K562 (cell line): ENCODE measurements around the gene MDC1. TPM values are rescaled to one million over a fixed set of nuclear protein-coding genes. Genes with fewer than 3 reads are reported as not detected.

Experiments
- BMI1 ChIP-seq: fragments of 150-350 bp; IDR thresholded peaks from 2 replicates; pipeline ENCODE4 v1.6.1; 2014; ENCODE audit warnings: low read length
- CAMTA2 ChIP-seq: fragments of 250-450 bp; sonication (Bioruptor Pico); conservative IDR thresholded peaks from 2 replicates; pipeline ENCODE4 v1.5.1; 2022
- DIDO1 ChIP-seq: fragments of 450-650 bp; IDR thresholded peaks from 2 replicates; pipeline ENCODE4 v1.6.1; 2016; ENCODE audit warnings: low read depth, missing biosample characterization, missing genetic modification characterization
- ILF3 ChIP-seq: fragments of 450-650 bp; IDR thresholded peaks from 2 replicates; pipeline ENCODE4 v1.6.1; 2018; ENCODE audit warnings: antibody characterized with exemption, mild to moderate bottlenecking, moderate library complexity, borderline replicate concordance
- MCM5 ChIP-seq: fragments of 450-650 bp; IDR thresholded peaks from 2 replicates; pipeline ENCODE4 v1.6.1; 2016; ENCODE audit warnings: low read depth
- NFYB ChIP-seq: IDR thresholded peaks from 2 replicates; pipeline ENCODE4 v1.6.1; 2011; ENCODE audit warnings: mild to moderate bottlenecking, moderate library complexity; ENCODE audit not compliant: insufficient read length; ENCODE audit errors: extremely low read depth
- NONO ChIP-seq, 2 experiments: fragments of 200-400 bp in 1 of 2; fragments of 450-650 bp in 1 of 2; formaldehyde crosslinking in 1 of 2; IDR thresholded peaks; 2 replicates each; pipeline ENCODE4 v1.6.1; 2017; ENCODE audit warnings: low read depth in 2 of 2, mild to moderate bottlenecking in 2 of 2, moderate library complexity in 2 of 2, low read length in 1 of 2
- PHTF2 ChIP-seq: fragments of 250-450 bp; sonication (Bioruptor Pico); IDR thresholded peaks from 2 replicates; pipeline ENCODE4 v1.5.0; 2021; ENCODE audit warnings: mild to moderate bottlenecking
- POLR2H ChIP-seq: IDR thresholded peaks from 2 replicates; pipeline ENCODE4 v1.6.1; 2016; ENCODE audit warnings: missing genetic modification characterization, low read depth, mild to moderate bottlenecking, control low read depth, missing compliant biosample characterization, moderate library complexity
- PRPF4 ChIP-seq: fragments of 200-400 bp; formaldehyde crosslinking; IDR thresholded peaks from one replicate; pipeline ENCODE4 v1.6.1; 2017; ENCODE audit warnings: low read length, low read depth, mild to moderate bottlenecking; ENCODE audit not compliant: insufficient read depth, poor library complexity, severe bottlenecking
- RBM39 ChIP-seq: fragments of 200-400 bp; formaldehyde crosslinking; optimal IDR thresholded peaks from 2 replicates; pipeline ENCODE3; 2018; ENCODE audit warnings: low read depth, low read length
- TARDBP ChIP-seq: fragments of 450-650 bp; IDR thresholded peaks from 2 replicates; pipeline ENCODE4 v1.6.1; 2016
- TEAD4 ChIP-seq, 2 experiments: sonication (generic) in 1 of 2; formaldehyde crosslinking in 1 of 2; IDR thresholded peaks; 2 replicates each; pipeline versions ENCODE4 v1.6.1 to v1.8.0; 2012 to 2022; ENCODE audit warnings: borderline replicate concordance in 1 of 2, inconsistent platforms in 1 of 2, low read length in 1 of 2, mild to moderate bottlenecking in 1 of 2, missing genetic modification reagents in 1 of 2
- TRIM24 ChIP-seq, 2 experiments: fragments of 450-650 bp; IDR thresholded peaks; 2 replicates each; pipeline ENCODE4 v1.6.1; 2016
- TRIM25 ChIP-seq: fragments of 450-650 bp; IDR thresholded peaks from 2 replicates; pipeline ENCODE4 v1.7.0; 2016; ENCODE audit warnings: borderline replicate concordance
- ZBTB1 ChIP-seq: sonication (generic); formaldehyde crosslinking; IDR thresholded peaks from 2 replicates; pipeline ENCODE4 v1.8.1; 2023; ENCODE audit warnings: missing genetic modification reagents, low read depth, mild to moderate bottlenecking, borderline replicate concordance
- ZC3H4 ChIP-seq: sonication (generic); formaldehyde crosslinking; IDR thresholded peaks from 2 replicates; pipeline ENCODE4 v1.9.0; 2021; ENCODE audit warnings: missing genetic modification reagents, borderline replicate concordance
- ZC3H8 ChIP-seq: fragments of 450-650 bp; IDR thresholded peaks from 2 replicates; pipeline ENCODE4 v1.6.1; 2017
- ZNF280A ChIP-seq: fragments of 450-650 bp; IDR thresholded peaks from 2 replicates; pipeline ENCODE4 v1.6.1; 2018; ENCODE audit warnings: mild to moderate bottlenecking, low read depth; ENCODE audit not compliant: partially characterized antibody
- ZNF354B ChIP-seq: fragments of 250-450 bp; sonication (Bioruptor Pico); IDR thresholded peaks from 2 replicates; pipeline ENCODE4 v1.4.0; 2020
- ZNF668 ChIP-seq: fragments of 250-450 bp; sonication (Bioruptor Pico); IDR thresholded peaks from 2 replicates; pipeline ENCODE4 v1.8.0; 2022; ENCODE audit warnings: mild to moderate bottlenecking, inconsistent platforms
- ZNF780A ChIP-seq: fragments of 250-450 bp; sonication (Bioruptor Pico); IDR thresholded peaks from 2 replicates; pipeline ENCODE4 v1.5.0; 2021; ENCODE audit warnings: mild to moderate bottlenecking
- polyA plus RNA-seq, 8 experiments: library from polyadenylated mRNA; depleted of rRNA in 4 of 8; stranded (reverse) in 5 of 8; unstranded in 3 of 8; fragments of >200 nt; fragmentation: Nextera tagmentation in 2 of 8; fragmentation: Illumina TruSeq in 1 of 8; extraction: Ambion mirVana in 2 of 8; extraction: Trizol in 1 of 8; gene quantifications; 2 replicates each; pipeline versions ENCODE4 v1.2.1 to v1.2.3, GENCODE V29; 2011 to 2014; ENCODE audit warnings: inconsistent platforms in 1 of 8, missing spikeins in 1 of 8
- total RNA-seq, 7 experiments: library from RNA; depleted of rRNA in 6 of 7; stranded (reverse); fragments of >200 nt in 6 of 7; fragmentation: Illumina TruSeq in 2 of 7; extraction: Trizol in 2 of 7; gene quantifications; 2 replicates each; pipeline versions ENCODE4 v1.2.1 to v1.2.3, GENCODE V29; 2011 to 2021; ENCODE audit warnings: low replicate concordance in 1 of 7
- TF ChIP-seq, protein P1 (sequence below): sonication (generic); formaldehyde crosslinking; IDR thresholded peaks from 2 replicates; pipeline ENCODE4 v1.8.1; 2022; ENCODE audit warnings: missing genetic modification reagents

The MDC1 gene
- total and polyA plus RNA-seq, 9 of the 15 experiments (the other 6 are each of a cell fraction or from before 2014, with no cell fraction given), result 8.2 to 114 (median 20.0) TPM

- TF ChIP-seq TRIM25 (no peak), POLR2H (tag) (no peak), BMI1 (no peak), NONO (IDR thresholded peaks at IDR 0.05; ENCODE audit: low read depth in 2 of 2, low read length in 1 of 2) (no peak), ZC3H4 (no peak), TARDBP (0 out of 2 replicates have a peak, but pooled peaks have one; percentile 51), CAMTA2 (CRISPR knock-in tag) (no peak), ZNF280A (no peak), PRPF4 (no peak), MCM5 (no peak), TEAD4 (IDR thresholded peaks at IDR 0.05; ENCODE audit: low read length) (peak; percentile 61), TEAD4 (CRISPR knock-in tag; IDR thresholded peaks at IDR 0.05; ENCODE audit: borderline replicate concordance) (no peak), PHTF2 (no peak), ZNF668 (no peak), ZC3H8 (no peak), DIDO1 (tag) (peak; percentile 60; the same call in 1 of the 2 replicates), RBM39 (no peak), ZNF354B (no peak), ILF3 (no peak), ZBTB1 (CRISPR knock-in tag) (no peak), NFYB (no peak), ZNF780A (CRISPR knock-in tag) (no peak), TRIM24 (IDR thresholded peaks at IDR 0.05) (peak in 1 of 2 experiments; percentile 42; a peak in 2 of 4 replicates)
- TF ChIP-seq, protein P1, sequence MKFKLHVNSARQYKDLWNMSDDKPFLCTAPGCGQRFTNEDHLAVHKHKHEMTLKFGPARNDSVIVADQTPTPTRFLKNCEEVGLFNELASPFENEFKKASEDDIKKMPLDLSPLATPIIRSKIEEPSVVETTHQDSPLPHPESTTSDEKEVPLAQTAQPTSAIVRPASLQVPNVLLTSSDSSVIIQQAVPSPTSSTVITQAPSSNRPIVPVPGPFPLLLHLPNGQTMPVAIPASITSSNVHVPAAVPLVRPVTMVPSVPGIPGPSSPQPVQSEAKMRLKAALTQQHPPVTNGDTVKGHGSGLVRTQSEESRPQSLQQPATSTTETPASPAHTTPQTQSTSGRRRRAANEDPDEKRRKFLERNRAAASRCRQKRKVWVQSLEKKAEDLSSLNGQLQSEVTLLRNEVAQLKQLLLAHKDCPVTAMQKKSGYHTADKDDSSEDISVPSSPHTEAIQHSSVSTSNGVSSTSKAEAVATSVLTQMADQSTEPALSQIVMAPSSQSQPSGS, result no peak
These were observed 44.4 kb downstream of the MDC1 start, which contains the start of gene DHX16 (continued) for GRCh38 chr6:30672445-30673253.
